Daoy (cell line): Measurements from ENCODE around the gene WDFY1. TPM values are rescaled to one million over a fixed set of nuclear protein-coding genes. Genes with fewer than 3 reads are reported as not detected.

Source experiments
- DNase-seq: peaks from one replicate; pipeline ENCODE4 v3.0.0-alpha.2; 2015; ENCODE audit warnings: low read depth
- total RNA-seq: library from RNA; depleted of rRNA; stranded (reverse); fragments of >200 nt; shearing (Covaris generic); gene quantifications from 2 replicates; pipeline ENCODE4 v1.2.3, GENCODE V29; 2014; rRNA removed

Gene WDFY1
- total RNA-seq, 1 experiment from 2014 or later = 24.3 TPM

DNA sequence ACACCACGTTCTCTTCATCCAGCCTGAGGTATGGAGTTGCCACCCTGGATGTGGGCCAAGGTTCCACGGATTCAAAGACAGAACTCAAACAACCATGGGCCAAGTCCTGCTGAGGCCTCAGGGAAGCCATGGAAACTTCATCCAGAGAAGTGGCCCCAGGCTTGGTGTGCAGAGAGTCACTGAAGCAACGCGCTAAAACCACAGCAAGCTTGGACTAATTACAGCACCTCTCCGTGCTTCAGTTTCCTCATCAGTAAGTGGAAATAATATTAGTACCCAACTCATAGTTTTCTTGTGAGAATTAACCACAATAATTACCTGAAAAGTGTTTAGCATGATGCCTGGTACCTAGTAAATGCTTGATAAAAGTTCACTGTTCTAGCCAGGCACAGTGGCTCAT is 88.6 kb downstream of the WDFY1 start:
- DNase-seq = no peak

DNA sequence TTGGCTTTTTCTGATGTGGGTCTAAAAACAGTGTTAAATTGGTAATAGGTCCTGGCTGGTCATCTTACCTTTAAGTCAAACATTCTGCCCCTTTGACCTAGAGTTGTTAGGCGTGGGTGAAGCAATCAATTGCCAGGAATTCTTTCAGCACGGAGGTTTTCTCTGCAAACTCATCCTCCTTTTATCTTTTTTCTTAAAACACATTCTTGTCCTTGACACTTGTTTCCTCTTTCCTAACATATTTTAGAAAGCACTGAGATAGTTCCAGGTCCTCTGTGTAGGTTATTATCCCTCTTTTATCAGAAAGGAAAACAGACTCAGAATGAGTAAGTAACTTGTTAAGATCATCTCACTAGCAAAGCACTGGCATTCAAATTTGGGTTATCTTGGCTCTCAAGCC is 89.1 kb downstream of the WDFY1 start:
- no peak for DNase-seq

DNA sequence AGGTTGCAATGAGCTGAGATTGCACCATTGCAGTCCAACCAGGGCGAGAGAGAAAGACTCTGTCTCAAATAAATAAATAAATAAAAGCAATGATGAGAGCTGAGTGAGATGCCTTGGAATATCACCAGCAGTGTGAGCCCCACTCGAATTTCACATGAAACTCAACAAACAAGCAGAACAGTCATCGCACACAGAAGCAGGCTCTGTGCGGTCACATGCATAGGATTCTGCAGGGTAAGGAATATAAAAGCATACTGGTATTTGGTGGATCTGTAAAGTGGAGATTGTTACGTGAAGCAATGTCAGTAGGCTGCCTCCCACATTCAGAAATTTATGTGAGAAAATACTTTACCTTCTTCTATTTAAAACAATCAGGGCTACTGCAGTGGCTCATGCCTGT is 89.7 kb downstream of the WDFY1 start:
- DNase-seq = peak; percentile 17

DNA sequence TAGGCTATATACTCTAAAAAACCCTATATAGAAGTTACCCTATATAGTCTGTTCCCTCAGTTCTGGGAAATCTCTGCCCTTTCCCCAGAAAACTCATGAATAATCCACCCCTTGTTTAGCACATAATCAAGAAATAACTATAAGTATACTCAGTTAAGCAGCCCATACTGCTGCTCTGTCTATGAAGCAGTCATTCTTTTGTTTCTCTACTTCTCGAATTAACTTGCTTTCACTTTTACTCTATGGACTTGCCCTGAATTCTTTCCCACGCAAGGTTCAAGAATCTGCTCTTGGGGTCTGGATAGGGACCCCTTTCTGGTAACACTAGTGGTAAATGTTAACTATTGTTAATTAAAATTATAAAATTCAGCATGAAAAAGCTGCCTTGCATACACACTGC is 90.4 kb downstream of the WDFY1 start:
- DNase-seq = no peak

DNA sequence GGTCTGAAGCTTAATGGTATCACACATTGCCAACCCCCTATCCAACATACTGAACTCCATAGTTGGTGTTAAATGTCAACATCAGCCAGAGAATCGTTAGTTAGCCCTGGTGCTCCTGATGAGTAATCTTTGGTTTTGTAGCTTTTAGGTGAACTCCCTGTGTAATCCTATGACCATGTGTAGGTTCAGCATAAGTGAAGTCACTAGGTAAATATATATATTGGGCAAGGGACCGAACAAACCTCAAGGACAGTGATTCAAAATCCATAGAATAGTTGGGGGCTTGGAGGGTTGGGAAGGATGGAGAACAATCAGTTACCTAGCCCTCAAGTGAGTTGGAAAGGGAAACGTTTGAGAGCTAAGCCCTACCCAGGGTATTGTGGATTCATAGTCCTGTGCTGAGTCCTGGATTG is 91.7 kb downstream of the WDFY1 start:
- DNase-seq = peak; percentile 29

DNA sequence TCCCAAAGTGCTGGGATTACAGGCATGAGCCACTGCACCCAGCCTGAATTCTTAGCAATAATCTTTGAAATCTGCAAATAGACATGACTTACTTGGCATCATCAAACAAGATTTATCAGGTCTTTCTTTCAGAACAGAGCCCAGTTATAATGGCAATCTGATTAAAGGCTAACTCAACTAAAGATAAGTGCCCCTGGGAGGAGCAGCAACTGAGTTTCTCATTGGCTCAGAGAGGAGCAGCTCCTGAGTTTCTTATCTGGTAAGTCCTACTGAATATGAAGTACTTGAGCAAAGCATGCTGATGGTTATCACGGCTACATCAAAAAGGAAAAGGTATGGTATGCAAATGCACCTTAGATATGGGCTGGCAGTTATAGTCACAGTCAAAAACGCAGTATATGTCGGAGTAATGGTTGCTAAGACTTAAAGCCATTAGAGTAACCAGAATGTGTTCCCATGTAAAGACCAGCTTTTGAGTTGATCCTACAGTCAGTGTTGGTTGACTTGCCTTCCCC is 92.8 kb downstream of the WDFY1 start:
- DNase-seq = no peak

DNA sequence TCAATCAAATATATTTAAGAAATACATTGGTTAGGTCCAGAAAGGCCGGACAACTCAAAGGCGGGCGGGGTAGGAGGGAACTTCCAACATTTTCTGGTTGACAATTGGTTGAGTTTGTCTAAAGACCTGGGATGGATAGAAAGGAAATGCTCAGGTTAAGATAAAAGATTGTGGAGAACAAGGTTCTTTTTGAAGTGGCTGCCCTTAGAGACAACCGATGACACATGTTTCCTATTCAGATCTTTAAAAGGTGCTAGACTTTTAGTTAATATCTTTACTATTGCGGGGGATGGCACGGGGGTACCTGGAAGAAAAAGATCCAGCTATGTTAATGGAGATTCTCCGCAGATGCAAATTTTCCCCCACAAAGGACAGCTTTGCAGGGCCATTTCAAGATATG is 97.7 kb downstream of the WDFY1 start:
- DNase-seq = no peak

DNA sequence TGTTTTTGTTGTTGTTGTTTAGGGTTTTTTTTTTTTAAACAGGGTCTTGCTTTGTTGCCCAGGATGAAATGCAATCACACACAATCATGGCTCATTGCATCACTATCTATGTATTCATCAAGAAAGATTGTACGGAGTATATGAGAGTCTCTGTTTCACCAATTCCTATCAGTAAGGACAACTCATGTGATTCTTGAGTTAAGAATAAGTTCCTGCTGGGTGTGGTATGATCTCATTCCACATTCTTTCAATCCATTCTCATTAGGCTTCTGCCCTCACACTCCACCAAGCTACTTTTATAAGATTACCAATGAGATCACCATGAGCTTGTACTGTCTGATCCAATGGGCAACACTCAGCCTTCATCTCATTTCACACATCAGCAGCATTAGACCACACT is 98.6 kb downstream of the WDFY1 start:
- peak; percentile 25 for DNase-seq

DNA sequence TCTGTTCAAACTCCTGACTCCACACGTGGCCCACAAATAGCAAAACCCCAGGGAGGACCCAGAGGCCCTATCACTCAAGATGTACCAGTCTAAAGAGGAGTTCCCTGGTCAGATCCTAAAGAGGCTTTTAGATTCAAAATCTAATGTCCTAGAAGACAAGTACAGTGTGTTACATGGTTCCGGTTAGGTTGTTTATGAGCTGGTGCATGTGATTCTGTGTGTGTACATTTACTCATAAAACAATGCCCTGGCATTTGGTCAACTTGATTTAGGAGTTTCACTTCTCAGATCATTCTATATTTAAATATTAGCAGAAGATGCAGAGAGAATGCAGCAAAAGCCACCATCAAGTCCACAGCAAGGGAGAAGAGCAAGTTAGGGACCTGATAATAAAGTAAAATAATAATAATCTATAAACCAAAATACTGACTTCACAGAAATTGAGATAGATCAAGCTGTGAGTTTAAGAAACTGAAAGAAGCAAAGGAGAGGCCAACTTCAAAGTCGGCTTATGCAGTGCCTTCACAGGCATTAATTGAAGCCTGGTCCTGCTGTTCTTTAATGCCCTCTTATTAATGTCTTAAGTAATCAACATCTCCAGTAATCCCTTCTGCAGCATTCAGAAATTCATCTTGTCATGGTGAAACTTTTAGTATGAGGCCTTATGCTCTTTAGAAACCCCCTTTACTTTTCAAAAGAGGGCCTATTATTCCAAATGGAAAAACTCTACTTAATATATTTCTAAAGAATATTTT is 103.5 kb downstream of the WDFY1 start:
- DNase-seq = no peak

DNA sequence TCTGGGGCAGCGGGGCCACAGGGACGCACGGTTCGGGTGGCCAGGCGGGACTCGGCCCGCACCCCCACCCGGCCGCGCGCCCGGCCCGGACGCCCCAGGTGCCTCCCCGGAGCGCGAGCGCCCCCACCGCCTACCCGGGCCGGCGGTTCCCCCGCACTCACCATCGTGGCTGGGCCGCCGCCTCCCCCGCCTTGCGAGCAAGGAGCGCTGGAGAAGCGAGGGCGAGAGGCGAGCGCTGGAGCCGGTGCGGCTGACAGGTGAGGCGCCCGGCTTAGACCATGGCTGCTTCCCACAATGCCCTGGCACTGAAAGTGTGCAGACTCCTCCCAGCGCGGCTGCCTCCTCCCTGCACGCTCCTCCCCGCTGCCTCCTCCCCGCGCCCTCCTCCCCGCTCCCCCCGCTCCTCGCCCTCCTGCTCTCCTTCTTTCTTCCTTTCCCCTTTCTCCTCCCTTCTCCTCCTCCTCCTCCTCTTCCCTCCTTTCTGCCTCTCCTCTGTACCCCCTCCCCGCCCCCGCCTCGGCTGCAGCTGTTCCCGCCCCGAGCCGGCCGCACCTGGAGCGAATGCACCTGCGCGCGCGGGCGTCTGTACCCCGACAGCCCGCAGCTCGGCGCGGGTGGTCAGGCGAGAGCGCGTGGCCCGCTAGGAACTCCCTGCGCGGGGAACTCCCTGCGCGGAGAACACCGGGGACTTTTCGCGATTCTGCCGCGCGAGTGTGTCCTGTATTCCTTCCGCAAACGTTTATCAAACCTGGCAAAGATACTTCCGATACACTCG is 107.7 kb downstream of the WDFY1 start, which contains the start of gene AP1S3:
AP1S3 (minus strand) TSS at position 296 of the 775 bp plus-strand sequence; CDS start at position 164, 132 bp downstream.
- peak; percentile 77 for DNase-seq

DNA sequence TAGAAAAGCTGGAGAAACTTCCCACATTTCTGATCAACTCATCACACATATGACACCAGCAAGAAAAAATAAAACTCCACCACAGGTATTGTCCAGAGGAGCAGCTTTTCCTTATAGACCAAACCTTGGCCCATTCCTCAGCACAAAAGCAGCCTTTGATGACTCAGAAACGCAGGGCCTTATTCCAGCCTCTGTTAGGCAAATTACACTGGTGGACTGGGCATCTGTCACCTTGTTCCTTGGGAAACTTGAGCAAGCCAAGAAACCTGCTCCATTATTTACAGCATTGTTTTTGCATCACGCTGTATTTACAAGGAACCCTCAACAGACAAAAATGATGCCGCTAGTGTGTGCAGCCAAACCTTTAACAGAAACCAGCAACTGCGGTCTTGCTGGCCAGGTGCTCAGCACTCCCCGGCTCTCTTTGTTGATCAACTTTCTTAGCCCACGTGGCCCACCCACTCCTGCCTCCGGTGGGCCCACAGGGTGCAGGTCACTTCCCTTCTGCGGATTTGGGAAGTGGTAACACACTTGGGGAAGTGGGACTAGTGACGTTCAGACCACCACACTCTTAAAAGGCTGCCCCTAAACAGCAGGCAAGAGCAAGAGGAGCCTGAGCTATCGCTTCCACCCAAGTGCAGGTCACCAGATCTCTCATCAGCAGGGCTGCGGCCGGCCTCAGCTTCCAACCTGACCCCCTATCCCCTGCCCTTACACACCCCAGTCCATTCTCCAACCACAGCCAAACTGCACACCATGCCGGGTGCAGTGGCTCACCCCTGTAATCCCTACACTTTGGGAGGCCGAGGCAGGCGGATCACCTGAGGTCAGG is 109.2 kb downstream of the WDFY1 start:
- no peak for DNase-seq

DNA sequence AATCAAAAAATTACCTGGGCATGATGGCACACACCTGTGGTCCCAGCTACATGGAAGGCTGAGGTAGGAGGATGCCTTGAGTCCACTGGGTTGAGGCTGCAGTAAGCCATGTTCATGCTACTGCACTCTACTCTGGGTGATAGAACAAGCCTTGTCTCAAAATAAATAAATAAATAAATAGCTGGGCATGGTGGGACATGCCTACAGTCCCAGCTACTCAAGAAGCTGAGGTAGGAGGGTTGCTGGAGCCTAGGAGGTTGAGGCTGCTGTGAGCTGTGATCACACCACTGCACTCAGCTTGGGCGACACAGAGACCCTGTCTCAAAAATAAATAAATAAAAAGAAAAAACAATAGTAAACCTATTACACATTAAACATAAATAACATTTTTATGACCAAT is 110.7 kb downstream of the WDFY1 start:
- DNase-seq = no peak

DNA sequence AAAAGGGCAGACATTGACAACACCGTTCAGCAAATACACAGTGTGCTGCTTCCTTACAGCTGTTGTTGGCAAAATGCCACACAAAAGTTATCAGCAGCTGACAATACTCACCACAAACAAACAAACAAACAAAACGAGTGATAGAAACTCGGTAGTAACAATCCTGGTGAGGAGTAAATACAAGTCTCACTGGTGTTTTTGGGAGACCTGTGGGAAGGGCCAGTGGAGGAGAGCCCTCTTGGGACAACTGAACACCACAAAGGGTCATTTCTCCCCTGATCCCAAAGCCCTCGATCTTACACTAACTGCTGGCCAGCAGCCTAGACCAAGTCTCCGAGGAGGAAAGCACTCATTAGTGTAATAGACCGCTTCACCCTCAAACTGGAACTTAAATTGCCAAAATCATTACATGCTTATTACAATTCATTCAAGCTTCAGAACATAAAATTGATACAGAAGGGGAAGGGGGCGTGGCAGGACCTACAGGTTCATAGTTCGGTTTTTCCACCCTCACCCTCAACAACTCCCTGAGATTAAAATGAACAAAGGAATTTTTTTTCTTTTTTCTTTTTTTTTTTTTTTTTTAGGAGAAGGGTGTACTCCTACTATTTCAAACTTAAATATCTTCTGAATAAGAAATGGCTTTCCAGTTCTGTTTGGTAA is 112.8 kb downstream of the WDFY1 start:
- DNase-seq = no peak

DNA sequence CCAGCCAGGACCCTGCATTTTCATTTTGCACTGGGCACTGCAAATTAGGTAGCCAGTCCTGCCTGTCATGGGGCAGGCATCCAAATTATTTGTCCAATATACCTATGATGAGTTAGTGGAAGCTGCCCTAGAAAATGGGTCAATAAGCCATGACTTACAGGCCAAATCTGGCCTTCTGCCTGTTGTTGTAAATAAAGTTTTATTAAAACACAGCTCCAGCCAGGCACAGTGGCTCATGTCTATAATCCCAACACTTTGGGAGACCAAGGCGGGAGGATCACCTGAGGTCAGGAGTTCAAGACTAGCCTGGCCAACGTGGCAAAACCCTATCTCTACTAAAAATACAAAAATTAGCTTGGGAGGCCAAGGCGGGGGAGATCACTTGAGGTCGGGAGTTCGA is 116.0 kb downstream of the WDFY1 start:
- DNase-seq = no peak

DNA sequence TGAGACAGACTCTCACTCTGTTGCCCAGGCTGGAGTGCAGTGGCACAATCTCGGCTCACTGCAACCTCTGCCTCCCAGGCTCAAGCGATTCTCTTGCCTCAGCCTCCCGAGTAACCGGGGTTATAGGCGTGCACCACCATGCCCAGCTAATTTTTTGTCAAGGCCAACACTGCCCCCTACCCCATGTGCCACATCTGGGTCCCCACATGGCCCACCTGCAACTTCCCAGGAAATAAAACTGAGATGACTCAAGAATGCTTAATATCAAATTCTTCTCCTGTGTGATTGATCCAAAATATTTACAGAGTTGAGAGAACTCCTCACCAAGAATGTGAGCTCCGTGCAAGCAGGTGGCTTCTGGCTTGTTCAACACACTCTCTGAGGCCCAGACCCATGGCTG is 116.8 kb downstream of the WDFY1 start:
- DNase-seq = no peak

DNA sequence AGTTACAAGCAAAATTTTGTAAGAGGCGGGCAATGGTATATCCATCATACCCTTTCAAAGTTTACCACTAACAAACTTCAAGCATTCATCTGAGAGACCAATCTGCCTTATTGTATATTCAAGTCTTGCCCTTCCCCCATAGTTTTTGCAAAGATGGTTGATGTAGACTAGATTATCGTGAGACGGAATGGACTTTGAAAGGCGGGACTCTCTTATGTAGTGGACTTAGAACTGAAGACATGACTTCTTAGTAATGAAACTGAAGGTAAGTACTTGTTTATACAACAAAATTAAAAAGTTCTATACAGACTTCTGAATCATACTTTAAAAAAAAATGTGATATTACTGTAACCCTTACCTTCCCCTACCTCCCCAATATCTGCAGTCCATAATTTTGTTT is 118.1 kb downstream of the WDFY1 start:
- DNase-seq = no peak

Other genes with a start within 250 kb of the WDFY1 start
- gene AP1S3, start 107.8 kb downstream of the WDFY1 start, total RNA-seq = 15.0 and 20.0 TPM in 2 replicates
- gene MRPL44, start 12.1 kb upstream of the WDFY1 start, total RNA-seq = 46.7 and 47.3 TPM in 2 replicates
- gene SERPINE2, start 94.0 kb upstream of the WDFY1 start, total RNA-seq = 18.0 and 21.0 TPM in 2 replicates